HCT116 (cell line): ENCODE data around the gene INPP5E. TPM values are rescaled to one million over a fixed set of nuclear protein-coding genes. Genes with fewer than 3 reads are reported as not detected.

Source experiments
- ATAC-seq: fragments of 200-7000 bp; cut with Tn5 transposase; 2 replicates; pipeline ENCODE4 v1.9.1; 2020; ENCODE audit warnings: mild to moderate bottlenecking, moderate library complexity
- BruUV-seq: library from RNA; stranded (reverse); fragments of 400-500 nt; replicated peaks from 2 replicates; lab custom pipeline; 2021; lab: Mats Ljungman, UMichigan
- CTCF ChIA-PET: fragments of 300-600 bp; sonication (Branson Sonifier 250); formaldehyde crosslinking; loops from one replicate; lab custom pipeline; 2021; ENCODE audit warnings: antibody characterized with exemption; lab: Charles Lee
- POLR2A ChIA-PET: fragments of 300-600, 350-600 bp; sonication (Branson Sonifier 250); formaldehyde crosslinking; loops from one replicate; lab custom pipeline; 2021; ENCODE audit warnings: antibody characterized with exemption; lab: Charles Lee
- RAD21 ChIA-PET, 2 experiments: fragments of 300-600 bp; sonication (Branson Sonifier 250); formaldehyde crosslinking; loops; one replicate each; lab custom pipeline; 2023; ENCODE audit warnings: low total read pairs in 2 of 2; ENCODE audit not compliant: uncharacterized antibody in 2 of 2, unreplicated experiment in 2 of 2, low non-redundant PET in 1 of 2; lab: Charles Lee
- DNase-seq: peaks from one replicate; pipeline ENCODE4 v3.0.0-alpha.2; 2010; ENCODE audit warnings: low read depth, low spot score
- H2AFZ ChIP-seq: fragments of 200-600 bp; shearing (Covaris generic), sonication (generic); 2 replicates; pipeline ENCODE4 v1.6.1; 2017; ENCODE audit warnings: low read depth, mixed run types, mixed read lengths, antibody characterized with exemption, low read length; ENCODE audit not compliant: poor library complexity, severe bottlenecking
- H3K27ac ChIP-seq: 2 replicates; pipeline ENCODE4 v1.5.1; 2012; ENCODE audit warnings: low read depth, low read length
- H3K27me3 ChIP-seq: fragments of 200-600 bp; sonication (generic); 2 replicates; pipeline ENCODE4 v1.6.1; 2016; ENCODE audit warnings: mixed run types, low read length, mixed read lengths; ENCODE audit not compliant: insufficient read depth
- H3K36me3 ChIP-seq, 2 experiments: fragments of 200-500 bp in 1 of 2; fragments of 200-600 bp in 1 of 2; sonication (Bioruptor generic) in 1 of 2; sonication (generic) in 1 of 2; 2 replicates each; pipeline versions ENCODE4 v1.5.1 to v1.6.1; 2014 to 2016; ENCODE audit warnings: low read length in 2 of 2, inconsistent platforms in 1 of 2, mixed read lengths in 1 of 2, mixed run types in 1 of 2; ENCODE audit not compliant: insufficient read depth in 2 of 2, control insufficient read depth in 1 of 2
- H3K4me1 ChIP-seq, 2 experiments: fragments of 200-600 bp in 1 of 2; sonication (generic) in 1 of 2; 2 replicates each; pipeline versions ENCODE4 v1.5.1 to v1.6.1; 2012 to 2017; ENCODE audit warnings: low read length in 2 of 2, inconsistent platforms in 1 of 2, mild to moderate bottlenecking in 1 of 2, mixed read lengths in 1 of 2, mixed run types in 1 of 2, moderate library complexity in 1 of 2; ENCODE audit not compliant: insufficient read depth in 2 of 2, control insufficient read depth in 1 of 2
- H3K4me2 ChIP-seq: fragments of 200-600 bp; sonication (generic); 2 replicates; pipeline ENCODE4 v1.6.1; 2017; ENCODE audit warnings: mixed run types, low read length, mixed read lengths
- H3K4me3 ChIP-seq, 2 experiments: fragments of 200-600 bp in 1 of 2; sonication (generic) in 1 of 2; replicated peaks in 1 of 2; 2 replicates each; pipeline ENCODE4 v1.5.1; 2011 to 2016; ENCODE audit warnings: low read length in 2 of 2, control low read depth in 1 of 2, low read depth in 1 of 2, mild to moderate bottlenecking in 1 of 2, mixed read lengths in 1 of 2, mixed run types in 1 of 2
- H3K79me2 ChIP-seq: fragments of 200-600 bp; sonication (generic); 2 replicates; pipeline ENCODE4 v1.6.1; 2017; ENCODE audit warnings: mild to moderate bottlenecking, mixed run types, low read length, moderate library complexity, mixed read lengths; ENCODE audit not compliant: insufficient read depth
- H3K9ac ChIP-seq: fragments of 200-600 bp; sonication (generic); 2 replicates; pipeline ENCODE4 v1.6.1; 2016; ENCODE audit warnings: low read length, mixed read lengths
- H3K9me2 ChIP-seq: fragments of 200-600 bp; sonication (generic), shearing (Covaris generic); 2 replicates; pipeline ENCODE4 v1.6.1; 2017; ENCODE audit warnings: mixed run types, mild to moderate bottlenecking, moderate library complexity; ENCODE audit not compliant: insufficient read depth
- H3K9me3 ChIP-seq, 2 experiments: fragments of 200-500 bp in 1 of 2; fragments of 200-600 bp in 1 of 2; sonication (Bioruptor generic) in 1 of 2; sonication (generic) in 1 of 2; 2 replicates each; pipeline ENCODE4 v1.6.1; 2014 to 2017; ENCODE audit warnings: low read length in 2 of 2, mixed read lengths in 2 of 2, inconsistent platforms in 1 of 2, low read depth in 1 of 2, mild to moderate bottlenecking in 1 of 2, mixed run types in 1 of 2, moderate library complexity in 1 of 2; ENCODE audit not compliant: control insufficient read depth in 1 of 2, insufficient read depth in 1 of 2
- H4K20me1 ChIP-seq: fragments of 200-600 bp; sonication (generic), shearing (Covaris generic); 2 replicates; pipeline ENCODE4 v1.6.1; 2017; ENCODE audit warnings: mixed run types, mild to moderate bottlenecking, moderate library complexity; ENCODE audit not compliant: insufficient read depth
- ATF3 ChIP-seq: IDR thresholded peaks from 2 replicates; pipeline ENCODE4 v1.6.1; 2012
- CEBPB ChIP-seq: IDR thresholded peaks from 2 replicates; pipeline ENCODE4 v1.6.1; 2012; ENCODE audit warnings: low read depth
- EGR1 ChIP-seq: IDR thresholded peaks from 2 replicates; pipeline ENCODE4 v1.6.1; 2012; ENCODE audit warnings: low read depth
- ELF1 ChIP-seq: IDR thresholded peaks from 2 replicates; pipeline ENCODE4 v1.6.1; 2012; ENCODE audit warnings: low read depth, borderline replicate concordance
- EZH2 ChIP-seq: fragments of 200-600 bp; sonication (generic); IDR thresholded peaks from 2 replicates; pipeline ENCODE4 v1.6.1; 2017; ENCODE audit warnings: antibody characterized with exemption, mixed run types
- EZH2phosphoT487 ChIP-seq: fragments of 200-600 bp; IDR thresholded peaks from 2 replicates; pipeline ENCODE4 v1.6.1; 2018; ENCODE audit warnings: antibody characterized with exemption, borderline replicate concordance
- FOSL1 ChIP-seq: IDR thresholded peaks from 2 replicates; pipeline ENCODE4 v1.6.1; 2012; ENCODE audit warnings: low read depth
- MAX ChIP-seq: IDR thresholded peaks from 2 replicates; pipeline ENCODE4 v1.6.1; 2012
- POLR2A ChIP-seq: IDR thresholded peaks from 2 replicates; pipeline ENCODE4 v1.7.0; 2011; ENCODE audit warnings: borderline replicate concordance; ENCODE audit not compliant: insufficient read depth, insufficient read length; ENCODE audit errors: extremely low read depth
- POLR2AphosphoS5 ChIP-seq: IDR thresholded peaks from 2 replicates; pipeline ENCODE4 v1.6.1; 2011; ENCODE audit warnings: mild to moderate bottlenecking, low read depth, low read length, moderate library complexity
- RAD21 ChIP-seq: IDR thresholded peaks from 2 replicates; pipeline ENCODE4 v1.6.1; 2012; ENCODE audit warnings: low read depth, mild to moderate bottlenecking
- REST ChIP-seq: IDR thresholded peaks from 2 replicates; pipeline ENCODE4 v1.6.1; 2012; ENCODE audit warnings: low read depth
- SIN3A ChIP-seq: IDR thresholded peaks from 2 replicates; pipeline ENCODE4 v1.6.1; 2012; ENCODE audit warnings: low read depth
- SP1 ChIP-seq: IDR thresholded peaks from 2 replicates; pipeline ENCODE4 v1.6.1; 2012; ENCODE audit warnings: low read depth
- TCF7L2 ChIP-seq: IDR thresholded peaks from 2 replicates; pipeline ENCODE4 v1.7.0; 2011; ENCODE audit warnings: borderline replicate concordance, inconsistent platforms; ENCODE audit not compliant: insufficient read depth, insufficient read length; ENCODE audit errors: extremely low read depth
- YY1 ChIP-seq: IDR thresholded peaks from 2 replicates; pipeline ENCODE4 v1.6.1; 2011; ENCODE audit warnings: low read length, low read depth, moderate library complexity, mild to moderate bottlenecking; ENCODE audit not compliant: insufficient replicate concordance; ENCODE audit errors: extremely low read depth
- ZBTB33 ChIP-seq: IDR thresholded peaks from 2 replicates; pipeline ENCODE4 v1.6.1; 2011; ENCODE audit warnings: mild to moderate bottlenecking, low read length, moderate library complexity; ENCODE audit not compliant: insufficient replicate concordance; ENCODE audit errors: extremely low read depth
- ZNF274 ChIP-seq: fragments of 200-500 bp; sonication (Bioruptor generic); IDR thresholded peaks from 2 replicates; pipeline ENCODE4 v1.6.1; 2014; ENCODE audit warnings: mild to moderate bottlenecking, low read depth, low read length, inconsistent platforms
- intact Hi-C: fragments of 100-400 bp; cut with micrococcal nuclease; formaldehyde crosslinking; loops from 2 replicates; pipeline ENCODE4 v1.10.0; 2022
- total RNA-seq: library from RNA; stranded (reverse); gene quantifications from one replicate; pipeline ENCODE4 v1.2.1, GENCODE V29; 2021; ENCODE audit not compliant: unreplicated experiment
- TF ChIP-seq, protein P1 (sequence below), 3 experiments: fragments of 200-600 bp in 1 of 3; sonication (generic) in 1 of 3; IDR thresholded peaks in 2 of 3; conservative IDR thresholded peaks in 1 of 3; 2 replicates each; pipeline ENCODE4 v1.5.1; 2012 to 2017; ENCODE audit warnings: low read depth in 2 of 3, low read length in 2 of 3, antibody characterized with exemption in 1 of 3, borderline replicate concordance in 1 of 3, control low read depth in 1 of 3, mild to moderate bottlenecking in 1 of 3, mixed read lengths in 1 of 3, mixed run types in 1 of 3, moderate library complexity in 1 of 3; ENCODE audit not compliant: insufficient read depth in 1 of 3

Gene INPP5E
- total RNA-seq, 1 experiment from 2014 or later, result 23.8 TPM

GRCh38 chr9:136470792-136471469 is 31.3 kb upstream of the INPP5E start:
- Histone ChIP-seq H3K27me3 (no peaks in the 10 kb centered on the region), H3K4me3 (no peak overlapping the region), H3K4me1 (no peaks in the 10 kb centered on the region), H3K27ac (no peak overlapping the region), H4K20me1 (no peaks in the 10 kb centered on the region), H2AFZ (no peak overlapping the region), H3K9ac (no peak overlapping the region), H3K79me2 (peaks cover 71% of the 10 kb centered on the region), H3K9me3 (no peaks in the 10 kb centered on the region), H3K36me3 (peaks cover 56 to 71% of the 10 kb centered on the region in 2 experiments), H3K4me2 (no peak overlapping the region), H3K9me2 (no peaks in the 10 kb centered on the region)
- DNase-seq (no peak), ATAC-seq (no peak)
- no peak for TF ChIP-seq RAD21
- no peak for TF ChIP-seq ELF1
- TF ChIP-seq SIN3A, result no peak
- no peak for TF ChIP-seq CEBPB
- no peak for TF ChIP-seq SP1
- TF ChIP-seq REST, result no peak
- no peak for TF ChIP-seq YY1
- no peak for TF ChIP-seq EZH2
- TF ChIP-seq, protein P1, sequence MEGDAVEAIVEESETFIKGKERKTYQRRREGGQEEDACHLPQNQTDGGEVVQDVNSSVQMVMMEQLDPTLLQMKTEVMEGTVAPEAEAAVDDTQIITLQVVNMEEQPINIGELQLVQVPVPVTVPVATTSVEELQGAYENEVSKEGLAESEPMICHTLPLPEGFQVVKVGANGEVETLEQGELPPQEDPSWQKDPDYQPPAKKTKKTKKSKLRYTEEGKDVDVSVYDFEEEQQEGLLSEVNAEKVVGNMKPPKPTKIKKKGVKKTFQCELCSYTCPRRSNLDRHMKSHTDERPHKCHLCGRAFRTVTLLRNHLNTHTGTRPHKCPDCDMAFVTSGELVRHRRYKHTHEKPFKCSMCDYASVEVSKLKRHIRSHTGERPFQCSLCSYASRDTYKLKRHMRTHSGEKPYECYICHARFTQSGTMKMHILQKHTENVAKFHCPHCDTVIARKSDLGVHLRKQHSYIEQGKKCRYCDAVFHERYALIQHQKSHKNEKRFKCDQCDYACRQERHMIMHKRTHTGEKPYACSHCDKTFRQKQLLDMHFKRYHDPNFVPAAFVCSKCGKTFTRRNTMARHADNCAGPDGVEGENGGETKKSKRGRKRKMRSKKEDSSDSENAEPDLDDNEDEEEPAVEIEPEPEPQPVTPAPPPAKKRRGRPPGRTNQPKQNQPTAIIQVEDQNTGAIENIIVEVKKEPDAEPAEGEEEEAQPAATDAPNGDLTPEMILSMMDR (IDR thresholded peaks at IDR 0.05 in 2 of 3, conservative IDR thresholded peaks at IDR 0.05 in 1 of 3; ENCODE audit: borderline replicate concordance in 1 of 3, insufficient read depth in 1 of 3, low read depth in 2 of 3, low read length in 2 of 3), result no peak
- TF ChIP-seq TCF7L2, result no peak
- no peak for TF ChIP-seq MAX
- no peak for TF ChIP-seq POLR2A
- TF ChIP-seq FOSL1, result no peak
- no peak for TF ChIP-seq ZNF274
- TF ChIP-seq EGR1, result no peak
- no peak for TF ChIP-seq ZBTB33
- TF ChIP-seq EZH2phosphoT487, result no peak
- no peak for TF ChIP-seq ATF3
- TF ChIP-seq POLR2AphosphoS5, result no peak
- ChIA-PET CTCF (no interaction called here), RAD21 (no interaction called here), POLR2A (no interaction called here)
- BruUV-seq, result no TSS peak
- intact Hi-C loops, result no loop called here
